Ovary (tissue), 9 donors: ENCODE data around the gene ASPN. TPM values are rescaled to one million over a fixed set of nuclear protein-coding genes. Genes with fewer than 3 reads are reported as not detected.

ENCODE experiments used
- DNase-seq, 5 donors: peaks; one replicate each; pipeline ENCODE4 v3.0.0-alpha.2; 2019 to 2020
- H3K27ac ChIP-seq, 2 donors: fragments of 200-600 bp; one replicate each; pipeline versions ENCODE4 v1.5.1 to v1.8.0; 2019 to 2022
- H3K27me3 ChIP-seq: fragments of 200-600 bp; one replicate; pipeline ENCODE4 v1.8.0; 2022
- H3K36me3 ChIP-seq: fragments of 200-600 bp; sonication (generic); one replicate; pipeline ENCODE4 v1.5.1; 2019
- H3K4me1 ChIP-seq: one replicate; pipeline ENCODE4 v1.8.1; 2013; ENCODE audit warnings: mild to moderate bottlenecking, moderate library complexity; ENCODE audit not compliant: insufficient read depth
- H3K4me3 ChIP-seq: fragments of 200-600 bp; sonication (generic); one replicate; pipeline ENCODE4 v1.5.1; 2017
- H3K9me3 ChIP-seq, 2 donors: fragments of 200-600 bp in 1 of 2; sonication (generic) in 1 of 2; one replicate each; pipeline versions ENCODE4 v1.5.1 to v1.8.1; 2013 to 2019; ENCODE audit warnings: mild to moderate bottlenecking in 1 of 2, moderate library complexity in 1 of 2
- EP300 ChIP-seq: sonication (generic); formaldehyde crosslinking; IDR thresholded peaks from one replicate; pipeline ENCODE4 v1.6.1; 2017; ENCODE audit warnings: antibody characterized with exemption
- POLR2A ChIP-seq: fragments of 450-650 bp; IDR thresholded peaks from one replicate; pipeline ENCODE4 v1.6.1; 2017; ENCODE audit warnings: antibody characterized with exemption, mild to moderate bottlenecking, moderate library complexity
- WGBS, 3 donors: extraction: QIAGEN DNeasy Blood & Tissue Kit in 1 of 3; methylation state at CpG; one replicate each; pipeline versions ENCODE4 v1.1.5 to v1.1.7; 2013 to 2017; 5-methylcytosine and 5-hydroxymethylcytosine counted together
- intact Hi-C, 4 donors: fragments of 100-400 bp; cut with DNase I; formaldehyde crosslinking; loops; one replicate each; pipeline versions ENCODE4 v1.11.0 to v1.15.1; 2022 to 2023
- polyA plus RNA-seq, 2 donors: library from polyadenylated mRNA; stranded (reverse); fragments of 200-250 nt in 1 of 2; fragments of 350-450 nt in 1 of 2; fragmentation: Illumina TruSeq in 1 of 2; extraction: RNeasy Lipid Tissue Mini Kit (QIAGEN cat#74804) in 1 of 2; gene quantifications; one replicate each; pipeline ENCODE4 v1.2.3, GENCODE V29; 2013 to 2014
- total RNA-seq, 7 donors: library from RNA; depleted of rRNA in 2 of 7; stranded (reverse); fragments of >200 nt in 2 of 7; fragmentation: NEBNext Ultra II Directional in 3 of 7; extraction: Animal tissue kit (Norgen Biotek cat#: 25700) in 3 of 7; gene quantifications; one replicate each; pipeline versions ENCODE4 v1.1.0 to v1.2.4, GENCODE V29; 2016 to 2023
- TF ChIP-seq, protein P1 (sequence below), 3 donors: fragments of 450-650 bp in 2 of 3; fragments of 200-600 bp in 1 of 3; IDR thresholded peaks; one replicate each; pipeline versions ENCODE4 v1.5.1 to v1.8.0; 2016 to 2022; ENCODE audit warnings: antibody characterized with exemption in 3 of 3, mild to moderate bottlenecking in 1 of 3
- donor health status: DM: no; HTN: no; CAD: no; lungs with moderate emphysema.
- donor health status: DM: no; HTN: no; CAD: no.
- donor health status: Bipolar disorder and iron deficiency.
- donor health status: DM: yes; HTN: yes; CAD: no.
- donor health status: DM: no; HTN: no; CAD: no.
- donor health status: DM: yes; HTN: yes; CAD: no.

The ASPN gene
- total and polyA plus RNA-seq, 9 donors, result 0.90 to 39.5 (median 4.5) TPM

GRCh38 chr9:92476962-92477361 lies 5.3 kb downstream of the ASPN start:
- intact Hi-C loops, result no loop called here
- H3K27ac ChIP-seq, result no peak overlapping the region

DNA sequence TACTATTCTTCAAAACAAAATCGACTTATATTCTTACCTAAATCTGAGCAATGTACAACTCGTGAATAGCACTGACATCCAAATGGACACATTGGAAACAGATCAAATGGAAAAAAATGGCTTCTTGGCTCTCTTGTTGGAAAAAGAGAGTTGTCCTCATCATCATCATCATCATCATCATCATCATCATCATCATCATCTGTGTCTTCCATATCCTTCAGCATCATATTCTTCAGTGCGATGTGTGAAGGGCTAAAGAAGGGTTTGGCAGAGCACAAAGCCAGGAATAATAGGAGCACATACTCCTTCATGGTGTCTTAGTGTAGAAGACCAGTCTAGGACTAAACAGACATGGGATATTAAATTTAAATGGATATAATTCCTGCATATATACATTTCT lies 7.7 kb downstream of the ASPN start:
- no peak for DNase-seq
- intact Hi-C loops, result no loop called here
- WGBS, 3 donors, result 95 to 97% (median 95%) methylated on average over 3 of the region's 3 CpGs
- Histone ChIP-seq H3K27ac (no peak overlapping the region), H3K9me3 (no peaks in the 10 kb centered on the region), H3K4me3 (no peak overlapping the region), H3K36me3 (no peaks in the 10 kb centered on the region), H3K27me3 (no peaks in the 10 kb centered on the region), H3K4me1 (peaks cover 6% of the 10 kb centered on the region)
- TF ChIP-seq EP300 (no peak), POLR2A (no peak)
- TF ChIP-seq, protein P1, sequence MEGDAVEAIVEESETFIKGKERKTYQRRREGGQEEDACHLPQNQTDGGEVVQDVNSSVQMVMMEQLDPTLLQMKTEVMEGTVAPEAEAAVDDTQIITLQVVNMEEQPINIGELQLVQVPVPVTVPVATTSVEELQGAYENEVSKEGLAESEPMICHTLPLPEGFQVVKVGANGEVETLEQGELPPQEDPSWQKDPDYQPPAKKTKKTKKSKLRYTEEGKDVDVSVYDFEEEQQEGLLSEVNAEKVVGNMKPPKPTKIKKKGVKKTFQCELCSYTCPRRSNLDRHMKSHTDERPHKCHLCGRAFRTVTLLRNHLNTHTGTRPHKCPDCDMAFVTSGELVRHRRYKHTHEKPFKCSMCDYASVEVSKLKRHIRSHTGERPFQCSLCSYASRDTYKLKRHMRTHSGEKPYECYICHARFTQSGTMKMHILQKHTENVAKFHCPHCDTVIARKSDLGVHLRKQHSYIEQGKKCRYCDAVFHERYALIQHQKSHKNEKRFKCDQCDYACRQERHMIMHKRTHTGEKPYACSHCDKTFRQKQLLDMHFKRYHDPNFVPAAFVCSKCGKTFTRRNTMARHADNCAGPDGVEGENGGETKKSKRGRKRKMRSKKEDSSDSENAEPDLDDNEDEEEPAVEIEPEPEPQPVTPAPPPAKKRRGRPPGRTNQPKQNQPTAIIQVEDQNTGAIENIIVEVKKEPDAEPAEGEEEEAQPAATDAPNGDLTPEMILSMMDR (IDR thresholded peaks at IDR 0.05), result no peak

More at GRCh38 chr9:92476962-92477361, 5.3 kb downstream of the ASPN start:
- H3K4me1 ChIP-seq, result peaks cover 8% of the 10 kb centered on the region
- no peak for DNase-seq
- H3K9me3 ChIP-seq, result no peaks in the 10 kb centered on the region
- TF ChIP-seq EP300, result no peak
- TF ChIP-seq POLR2A, result no peak
- TF ChIP-seq, protein P1 (IDR thresholded peaks at IDR 0.05), result no peak
- H3K36me3 ChIP-seq, result no peaks in the 10 kb centered on the region
- no peak overlapping the region for H3K4me3 ChIP-seq
- whole genome bisulfite sequencing, 3 donors, result 95 to 100% (median 100%) methylated on average over 1 of the region's 1 CpG
- no peaks in the 10 kb centered on the region for H3K27me3 ChIP-seq

DNA sequence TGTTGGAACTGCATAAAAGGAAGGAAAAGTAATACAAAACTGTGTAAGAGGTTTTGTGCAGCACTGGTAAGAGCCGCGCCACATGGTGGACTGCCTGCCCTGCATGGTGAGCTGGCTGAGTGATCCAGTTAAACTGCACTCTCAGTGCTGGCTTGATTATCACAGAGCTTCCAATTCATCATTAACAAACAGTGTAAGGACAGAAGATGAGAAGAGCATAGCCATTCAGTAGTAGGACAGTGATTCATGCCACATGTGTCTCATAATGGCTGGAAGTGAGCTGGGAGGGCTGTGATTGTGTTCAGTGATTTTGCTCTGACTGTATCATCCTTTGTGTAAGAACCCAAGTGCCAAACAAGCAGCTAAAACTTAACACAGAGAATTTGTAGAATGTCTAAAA lies 14.1 kb downstream of the ASPN start:
- WGBS, 3 donors, result 97 to 99% (median 98%) methylated on average over 2 of the region's 2 CpGs
- no peak for DNase-seq
- H3K4me1 ChIP-seq, result peaks cover 4% of the 10 kb centered on the region
- intact Hi-C loops, result no loop called here
- no peak overlapping the region for H3K4me3 ChIP-seq
- no peak overlapping the region for H3K27ac ChIP-seq
- no peaks in the 10 kb centered on the region for H3K9me3 ChIP-seq
- no peak for TF ChIP-seq POLR2A
- TF ChIP-seq, protein P1 (IDR thresholded peaks at IDR 0.05), result no peak
- TF ChIP-seq EP300, result no peak
- no peaks in the 10 kb centered on the region for H3K27me3 ChIP-seq
- no peaks in the 10 kb centered on the region for H3K36me3 ChIP-seq

DNA sequence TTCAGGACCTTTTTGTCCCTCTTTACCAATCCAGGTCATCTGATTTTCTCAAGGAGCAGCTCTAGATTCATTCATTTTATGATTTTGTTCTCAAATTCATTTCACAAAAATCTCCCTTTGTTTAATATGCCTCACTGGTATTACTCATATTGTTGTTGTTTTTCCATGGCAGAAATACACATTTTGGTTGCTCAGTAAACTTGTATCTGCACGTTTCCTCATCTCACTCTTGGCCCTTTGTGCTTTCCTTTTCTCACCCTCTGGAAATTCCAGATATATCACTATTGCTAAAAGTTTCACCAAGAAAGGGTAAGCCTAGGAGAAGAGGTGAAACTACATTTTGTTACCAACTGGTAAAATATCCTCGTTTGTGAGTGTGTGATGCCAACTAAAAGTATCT lies 14.8 kb downstream of the ASPN start:
- no peaks in the 10 kb centered on the region for H3K9me3 ChIP-seq
- no peaks in the 10 kb centered on the region for H3K27me3 ChIP-seq
- no peaks in the 10 kb centered on the region for H3K36me3 ChIP-seq
- no peak overlapping the region for H3K27ac ChIP-seq
- TF ChIP-seq POLR2A (no peak), EP300 (no peak)
- TF ChIP-seq, protein P1 (IDR thresholded peaks at IDR 0.05), result no peak
- intact Hi-C loops, result no loop called here
- peaks cover 7% of the 10 kb centered on the region for H3K4me1 ChIP-seq
- no peak overlapping the region for H3K4me3 ChIP-seq
- DNase-seq, result no peak
- 88% methylated on average over 2 of the region's 2 CpGs for WGBS, 3 donors
